Measurements from ENCODE around the gene AHCY.

DNA sequence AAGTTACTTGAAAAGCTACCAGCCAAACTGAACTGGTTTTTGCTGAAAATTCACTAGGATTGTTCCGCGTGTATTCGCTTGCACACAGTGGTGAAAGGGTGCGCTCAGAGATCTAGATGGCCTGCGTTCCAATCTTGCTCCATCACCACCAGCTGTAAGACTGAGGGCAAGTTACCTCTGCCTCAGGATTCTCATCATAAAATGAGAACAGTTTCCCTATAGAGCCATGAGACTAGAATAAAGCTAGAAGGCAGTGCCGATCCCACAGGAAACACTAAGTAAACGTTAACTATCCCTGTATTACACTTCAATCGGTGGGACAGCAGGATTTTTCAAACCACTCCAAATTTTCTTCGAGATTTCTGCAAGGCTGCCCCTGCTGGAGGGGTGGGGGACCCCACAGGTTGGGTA, 838 bp downstream of the AHCY start:
- TF ChIP-seq, protein P1, sequence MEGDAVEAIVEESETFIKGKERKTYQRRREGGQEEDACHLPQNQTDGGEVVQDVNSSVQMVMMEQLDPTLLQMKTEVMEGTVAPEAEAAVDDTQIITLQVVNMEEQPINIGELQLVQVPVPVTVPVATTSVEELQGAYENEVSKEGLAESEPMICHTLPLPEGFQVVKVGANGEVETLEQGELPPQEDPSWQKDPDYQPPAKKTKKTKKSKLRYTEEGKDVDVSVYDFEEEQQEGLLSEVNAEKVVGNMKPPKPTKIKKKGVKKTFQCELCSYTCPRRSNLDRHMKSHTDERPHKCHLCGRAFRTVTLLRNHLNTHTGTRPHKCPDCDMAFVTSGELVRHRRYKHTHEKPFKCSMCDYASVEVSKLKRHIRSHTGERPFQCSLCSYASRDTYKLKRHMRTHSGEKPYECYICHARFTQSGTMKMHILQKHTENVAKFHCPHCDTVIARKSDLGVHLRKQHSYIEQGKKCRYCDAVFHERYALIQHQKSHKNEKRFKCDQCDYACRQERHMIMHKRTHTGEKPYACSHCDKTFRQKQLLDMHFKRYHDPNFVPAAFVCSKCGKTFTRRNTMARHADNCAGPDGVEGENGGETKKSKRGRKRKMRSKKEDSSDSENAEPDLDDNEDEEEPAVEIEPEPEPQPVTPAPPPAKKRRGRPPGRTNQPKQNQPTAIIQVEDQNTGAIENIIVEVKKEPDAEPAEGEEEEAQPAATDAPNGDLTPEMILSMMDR (conservative IDR thresholded peaks at IDR 0.05) = no peak
- no peak for TF ChIP-seq ZFX (IDR thresholded peaks at IDR 0.05)
